Activated CD8-positive, alpha-beta memory T cell treated with anti-CD3 and anti-CD28 coated beads, Interleukin-2, amount 50 U/mL, for 4 hours (primary cell): ENCODE data around the gene TCHP.
A peak's percentile ranks its signal among the peaks of the same experiment; 100 is the strongest.
"Not testable (repeated sequence)": the region's sequence is repeated elsewhere in the genome, so short reads cannot be mapped to it uniquely, and the experiment has no call there.

ENCODE experiments used
- DNase-seq: peaks from one replicate; pipeline ENCODE4 v3.0.0-alpha.2; 2020

TCHP gene

GRCh38 chr12:109899783-109900751, at the start of gene TCHP:
Gene TCHP (plus strand): TSS chr12:109900274. CDS start chr12:109903027, 2,753 bp downstream.
- DNase-seq, result peak; percentile 70

- not testable (repeated sequence) for DNase-seq
Observed at GRCh38 chr12:109850518-109850917, 49.6 kb upstream of the TCHP start.

- no peak for DNase-seq
Observed at GRCh38 chr12:109855377-109855776, 44.7 kb upstream of the TCHP start.

GRCh38 chr12:109857715-109858114, 42.4 kb upstream of the TCHP start:
- DNase-seq, result no peak

- no peak for DNase-seq
Observed at GRCh38 chr12:109858764-109859163, 41.3 kb upstream of the TCHP start.

- DNase-seq, result no peak
Observed at GRCh38 chr12:109860977-109861376, 39.1 kb upstream of the TCHP start.

GRCh38 chr12:109861689-109862314, 38.3 kb upstream of the TCHP start:
- no peak for DNase-seq

GRCh38 chr12:109862491-109862890, 37.6 kb upstream of the TCHP start:
- not testable (repeated sequence) for DNase-seq

- DNase-seq, result no peak
Observed at GRCh38 chr12:109863847-109864712, 36.0 kb upstream of the TCHP start.

- no peak for DNase-seq
Observed at GRCh38 chr12:109864916-109865315, 35.2 kb upstream of the TCHP start.

- DNase-seq, result no peak
Observed at GRCh38 chr12:109868182-109869051, 31.7 kb upstream of the TCHP start.

GRCh38 chr12:109870648-109871047, 29.4 kb upstream of the TCHP start:
- DNase-seq, result no peak

- no peak for DNase-seq
Observed at GRCh38 chr12:109871668-109872314, 28.3 kb upstream of the TCHP start.

GRCh38 chr12:109873653-109874052, 26.4 kb upstream of the TCHP start:
- DNase-seq, result no peak

GRCh38 chr12:109875572-109876131, 24.4 kb upstream of the TCHP start:
- no peak for DNase-seq

- DNase-seq, result no peak
Observed at GRCh38 chr12:109876406-109876805, 23.7 kb upstream of the TCHP start.

GRCh38 chr12:109877504-109878246, 22.4 kb upstream of the TCHP start:
- no peak for DNase-seq

- DNase-seq, result no peak
Observed at GRCh38 chr12:109878247-109878625, 21.8 kb upstream of the TCHP start.

- DNase-seq, result no peak
Observed at GRCh38 chr12:109878749-109879148, 21.3 kb upstream of the TCHP start.

- DNase-seq, result no peak
Observed at GRCh38 chr12:109879351-109880042, 20.6 kb upstream of the TCHP start.
